HG02973 (cell line): ENCODE data around the gene LANCL3.

Experiments used
- ATAC-seq: cut with Tn5 transposase; IDR thresholded peaks from one replicate; pipeline ENCODE4 v1.9.1; 2021; ENCODE audit warnings: moderate library complexity; ENCODE audit not compliant: unreplicated experiment

Gene LANCL3

DNA sequence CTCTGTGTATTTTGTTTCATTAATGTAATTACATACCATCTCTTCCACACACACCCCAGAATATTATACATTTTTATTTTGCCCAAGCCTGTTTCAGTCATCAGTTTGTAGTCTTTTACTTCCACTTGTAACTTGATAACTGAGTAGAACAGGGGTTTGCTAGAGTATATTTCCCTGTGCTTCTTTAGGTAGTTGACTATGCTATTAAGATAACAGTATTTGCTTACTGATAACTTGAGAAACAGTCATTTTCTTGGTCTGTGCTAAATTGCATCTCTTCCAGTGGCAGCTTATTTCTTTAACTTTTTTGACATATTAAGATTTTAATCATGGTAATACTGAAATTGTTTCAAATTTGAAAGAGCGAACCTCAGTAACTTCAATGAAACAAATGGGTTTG, 107.1 kb downstream of the LANCL3 start:
- no peak for ATAC-seq

GRCh38 chrX:37679230-37679629, 107.8 kb downstream of the LANCL3 start:
- ATAC-seq, result no peak

DNA sequence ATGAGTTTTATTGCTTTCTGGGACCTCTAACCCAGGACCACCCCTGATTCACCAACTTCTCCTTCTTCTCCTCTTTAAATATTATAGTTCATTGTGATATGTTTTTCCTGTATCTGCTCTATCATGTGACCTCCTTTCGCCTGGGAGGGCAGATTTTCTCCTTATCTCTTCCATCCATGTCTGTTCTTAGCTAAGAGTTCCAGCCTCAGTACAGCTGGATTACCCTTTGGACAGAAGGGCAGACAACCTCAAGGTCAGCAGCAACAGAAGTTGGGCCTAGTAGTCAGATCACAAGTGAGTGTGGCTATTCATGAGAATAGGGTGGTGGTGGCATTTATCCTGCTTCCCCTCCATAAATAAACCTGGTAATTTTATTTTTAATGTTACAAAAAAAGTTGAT, 108.4 kb downstream of the LANCL3 start:
- no peak for ATAC-seq

DNA sequence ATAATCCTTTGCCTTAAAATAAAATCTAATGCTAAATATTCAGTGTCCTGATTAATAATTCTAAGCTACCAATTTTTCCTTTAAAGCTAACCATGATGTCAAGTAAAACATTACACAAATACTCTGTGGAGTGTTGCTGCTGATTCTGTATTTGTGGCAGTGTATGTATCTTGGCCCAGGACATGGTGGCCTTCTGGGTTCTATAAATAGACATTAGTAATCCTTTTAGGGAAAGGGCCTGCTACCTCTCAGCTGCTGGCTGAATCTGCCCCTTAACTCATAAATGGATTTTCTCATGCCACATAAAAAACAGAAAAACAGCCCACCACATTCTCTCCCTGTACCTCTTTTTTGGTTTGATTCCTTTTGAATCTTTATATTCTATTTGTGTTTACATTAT, 113.0 kb downstream of the LANCL3 start:
- no peak for ATAC-seq

DNA sequence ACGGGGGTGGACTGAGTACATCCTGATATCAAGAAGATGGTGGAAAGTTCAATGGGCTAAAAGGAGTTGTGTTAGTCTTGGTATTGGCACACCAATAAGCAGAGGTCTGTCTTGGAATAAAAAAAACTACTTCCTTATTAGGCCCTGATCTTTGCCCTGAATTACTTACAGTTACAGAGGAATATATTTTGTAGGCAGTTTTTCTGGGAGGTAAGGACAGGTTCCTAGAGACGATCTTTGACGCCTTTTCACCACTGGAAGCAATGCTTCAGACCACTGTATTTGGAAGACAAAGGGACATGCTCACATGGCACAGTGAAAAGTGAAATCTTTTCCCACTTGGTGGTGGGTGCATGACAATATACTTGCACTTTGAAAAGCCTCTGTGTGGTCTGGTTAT, 113.5 kb downstream of the LANCL3 start:
- ATAC-seq, result no peak

GRCh38 chrX:37685381-37686359, 114.2 kb downstream of the LANCL3 start, which contains the start of gene XK:
Gene XK, plus strand, starts transcription at chrX:37685791. Its CDS starts 171 bp downstream, at chrX:37685962.
- peak; percentile 71 for ATAC-seq

GRCh38 chrX:37686369-37686995, 115.0 kb downstream of the LANCL3 start:
- no peak for ATAC-seq

- ATAC-seq, result no peak
These were observed 115.5 kb downstream of the LANCL3 start for GRCh38 chrX:37686996-37687395.

DNA sequence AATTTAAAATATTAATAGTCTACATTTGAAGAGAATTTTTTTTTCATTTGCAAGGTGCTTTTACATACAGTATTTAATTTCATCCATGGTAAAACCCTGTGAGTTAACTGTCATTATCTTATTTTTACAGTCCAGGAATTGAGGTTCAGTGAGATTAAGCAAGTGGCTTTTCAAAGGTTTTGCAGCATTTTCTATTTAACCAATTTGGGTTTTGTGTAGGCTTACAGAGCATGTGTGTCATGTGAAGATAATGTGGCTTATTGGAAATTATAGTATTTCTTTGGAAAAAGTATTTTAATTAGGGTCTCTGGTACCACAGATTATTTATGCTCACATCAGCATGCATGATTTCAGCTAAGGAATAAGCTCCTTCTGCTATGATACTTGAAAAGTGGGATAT, 118.7 kb downstream of the LANCL3 start:
- ATAC-seq, result no peak

- no peak for ATAC-seq
These were observed 121.5 kb downstream of the LANCL3 start for GRCh38 chrX:37692918-37693317.

- ATAC-seq, result no peak
These were observed 125.8 kb downstream of the LANCL3 start for GRCh38 chrX:37697169-37697760.

- ATAC-seq, result no peak
These were observed 130.1 kb downstream of the LANCL3 start for GRCh38 chrX:37701588-37701987.

DNA sequence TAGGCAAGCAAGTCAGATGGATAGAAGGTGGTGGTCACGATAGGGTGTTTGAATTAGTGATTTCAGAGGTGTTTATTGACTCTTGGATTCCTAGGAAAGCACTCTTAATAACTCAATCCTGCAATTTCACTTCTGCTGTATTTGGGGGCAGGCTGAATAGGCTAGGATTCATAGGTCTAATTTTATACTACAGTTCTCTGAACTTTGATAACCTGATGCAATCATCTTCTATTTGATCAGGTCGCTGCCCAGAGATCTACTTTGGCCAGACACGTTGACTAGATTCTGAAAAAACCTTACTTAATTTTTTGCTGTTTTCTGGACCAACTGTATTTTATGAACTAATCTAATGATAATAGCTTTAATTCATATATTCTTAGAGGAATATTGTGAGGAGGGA, 140.5 kb downstream of the LANCL3 start:
- no peak for ATAC-seq

DNA sequence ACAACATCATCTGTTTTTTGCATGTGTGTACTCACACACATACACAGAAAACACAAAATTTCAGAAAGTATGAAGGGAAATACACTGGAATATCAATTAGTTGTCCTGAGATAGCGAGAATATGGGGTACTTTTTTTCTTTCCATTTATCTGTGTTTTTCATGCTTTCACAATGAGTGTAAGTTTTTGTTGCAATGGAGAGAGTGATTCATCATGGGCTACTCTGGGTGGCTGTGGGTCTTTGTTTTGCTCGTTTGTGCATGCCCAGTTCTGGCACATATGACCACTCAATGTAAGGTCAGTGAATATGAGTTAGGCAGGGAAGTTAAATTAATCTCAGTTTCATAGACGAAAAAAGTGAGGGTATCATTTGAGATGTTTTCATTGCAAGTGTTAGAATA, 141.0 kb downstream of the LANCL3 start:
- no peak for ATAC-seq

GRCh38 chrX:37714479-37714878, 143.0 kb downstream of the LANCL3 start:
- no peak for ATAC-seq

- no peak for ATAC-seq
These were observed 145.1 kb downstream of the LANCL3 start for GRCh38 chrX:37716602-37717001.

DNA sequence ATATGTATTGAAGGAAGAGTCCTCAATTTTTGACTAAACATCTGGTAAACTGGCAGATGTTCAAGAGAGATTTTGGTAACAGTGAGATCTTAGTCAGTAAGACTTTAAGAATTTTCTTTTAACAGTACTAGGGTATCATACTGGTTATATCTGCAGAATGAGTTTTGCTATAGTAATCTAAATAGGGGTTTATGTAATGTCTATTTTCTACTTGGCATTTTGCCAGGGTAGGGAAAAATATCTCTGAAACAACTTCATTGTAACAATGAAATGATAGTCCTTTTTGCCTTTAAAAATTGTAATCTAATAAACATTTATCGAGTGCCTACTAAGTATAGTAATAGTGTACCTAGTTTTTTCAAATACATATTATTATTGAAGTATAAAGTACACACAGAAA, 146.2 kb downstream of the LANCL3 start:
- ATAC-seq, result no peak

DNA sequence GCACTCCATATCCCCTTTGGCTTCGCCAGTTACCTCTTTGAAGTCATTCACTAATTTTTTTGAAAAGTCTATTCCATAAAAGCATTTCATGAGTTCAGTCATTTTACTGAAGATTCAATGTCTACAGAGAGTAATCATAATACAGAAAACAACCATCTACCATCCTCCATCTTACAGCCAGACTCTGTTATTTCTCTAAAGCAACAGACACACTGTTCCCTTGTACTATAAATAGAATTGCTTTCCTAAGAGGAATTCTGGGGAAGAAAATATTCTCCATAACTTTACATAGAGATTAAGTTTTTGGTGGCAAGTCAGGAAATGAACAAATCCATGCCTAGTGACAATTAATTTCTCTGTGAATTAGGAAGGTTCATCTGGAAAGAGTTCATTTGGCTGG, 151.1 kb downstream of the LANCL3 start:
- ATAC-seq, result no peak

GRCh38 chrX:37726346-37726745, 154.9 kb downstream of the LANCL3 start:
- ATAC-seq, result no peak
